CD4-positive, alpha-beta T cell treated with Interleukin-10 for 1 hour (primary cell): Measurements from ENCODE around the gene RPS18.
"Not testable (repeated sequence)": the region's sequence is repeated elsewhere in the genome, so short reads cannot be mapped to it uniquely, and the experiment has no call there.

Source experiments
- DNase-seq: peaks from one replicate; pipeline ENCODE4 v3.0.0-alpha.2; 2020

The RPS18 gene

GRCh38 chr6:33273129-33273923 lies 1.5 kb downstream of the RPS18 start:
- DNase-seq: no peak

- no peak for DNase-seq
Measured at GRCh38 chr6:33273924-33274902, 2.3 kb downstream of the RPS18 start.

- DNase-seq: not testable (repeated sequence)
Measured at GRCh38 chr6:33275795-33276580, 4.1 kb downstream of the RPS18 start.

- no peak for DNase-seq
Measured at GRCh38 chr6:33276581-33276863, 4.6 kb downstream of the RPS18 start.

- DNase-seq: peak; percentile 77
Measured at GRCh38 chr6:33276864-33277662, 5.2 kb downstream of the RPS18 start, which contains the start of gene B3GALT4. TSS of gene B3GALT4 (plus strand) at chr6:33277123. CDS start at chr6:33277420, 297 bp downstream.

GRCh38 chr6:33277663-33278391 lies 6.0 kb downstream of the RPS18 start:
- peak; percentile 42 for DNase-seq

- DNase-seq: no peak
Measured at GRCh38 chr6:33278392-33278741, 6.5 kb downstream of the RPS18 start.

- no peak for DNase-seq
Measured at GRCh38 chr6:33278810-33279209, 6.9 kb downstream of the RPS18 start.

- no peak for DNase-seq
Measured at GRCh38 chr6:33279257-33279695, 7.4 kb downstream of the RPS18 start.

GRCh38 chr6:33279971-33280511 lies 8.2 kb downstream of the RPS18 start:
- DNase-seq: no peak

GRCh38 chr6:33280539-33280938 lies 8.7 kb downstream of the RPS18 start:
- no peak for DNase-seq

- not testable (repeated sequence) for DNase-seq
Measured at GRCh38 chr6:33285214-33285613, 13.3 kb downstream of the RPS18 start.

GRCh38 chr6:33286946-33287914 lies 15.4 kb downstream of the RPS18 start:
- no peak for DNase-seq

- DNase-seq: no peak
Measured at GRCh38 chr6:33288141-33288920, 16.5 kb downstream of the RPS18 start.

- peak; percentile 90 for DNase-seq
Measured at GRCh38 chr6:33288921-33289783, 17.3 kb downstream of the RPS18 start, which contains the start of the genes PFDN6 and WDR46. TSS of gene PFDN6 (plus strand) at chr6:33289601. CDS start at chr6:33289857, 256 bp downstream. TSS of gene WDR46 (minus strand) at chr6:33289239. CDS start at chr6:33289170, 69 bp downstream.

GRCh38 chr6:33289784-33290315 lies 18.0 kb downstream of the RPS18 start:
- no peak for DNase-seq

- DNase-seq: no peak
Measured at GRCh38 chr6:33290459-33290858, 18.6 kb downstream of the RPS18 start.
